ENCODE results near the gene SFN.

Gene SFN

GRCh38 chr1:26882696-26883463 is 19.9 kb downstream of the SFN start:
- Histone ChIP-seq H3K9ac (ENCODE audit: low read length) (no peak overlapping the region), H3K4me1 (ENCODE audit: control insufficient read depth, insufficient read depth, low read length) (peaks cover under 1% of the 10 kb centered on the region), H3K36me3 (ENCODE audit: control insufficient read depth, insufficient read depth, low read length) (peaks cover 21% of the 10 kb centered on the region), H3K9me3 (ENCODE audit: control insufficient read depth, low read length) (no peaks in the 10 kb centered on the region), H3K4me3 (ENCODE audit: low read length) (no peak overlapping the region), H3K27me3 (ENCODE audit: control insufficient read depth, insufficient read depth, low read length) (no peaks in the 10 kb centered on the region)

- Histone ChIP-seq H3K9me3 (ENCODE audit: control insufficient read depth, low read length) (no peaks in the 10 kb centered on the region), H3K9ac (ENCODE audit: low read length) (no peak overlapping the region), H3K4me1 (ENCODE audit: control insufficient read depth, insufficient read depth, low read length) (peaks cover 23% of the 10 kb centered on the region), H3K36me3 (ENCODE audit: control insufficient read depth, insufficient read depth, low read length) (peaks cover 21% of the 10 kb centered on the region), H3K4me3 (ENCODE audit: low read length) (no peak overlapping the region), H3K27me3 (ENCODE audit: control insufficient read depth, insufficient read depth, low read length) (no peaks in the 10 kb centered on the region)
These were observed 24.2 kb downstream of the SFN start for GRCh38 chr1:26887125-26887524.

GRCh38 chr1:26888231-26888630 is 25.3 kb downstream of the SFN start:
- peaks cover 13% of the 10 kb centered on the region for H3K36me3 ChIP-seq (ENCODE audit: control insufficient read depth, insufficient read depth, low read length)
- no peak overlapping the region for H3K9ac ChIP-seq (ENCODE audit: low read length)
- no peaks in the 10 kb centered on the region for H3K9me3 ChIP-seq (ENCODE audit: control insufficient read depth, low read length)
- H3K4me3 ChIP-seq (ENCODE audit: low read length), result no peak overlapping the region
- no peaks in the 10 kb centered on the region for H3K27me3 ChIP-seq (ENCODE audit: control insufficient read depth, insufficient read depth, low read length)
- H3K4me1 ChIP-seq (ENCODE audit: control insufficient read depth, insufficient read depth, low read length), result peaks cover 23% of the 10 kb centered on the region

GRCh38 chr1:26889551-26890466 is 26.9 kb downstream of the SFN start, which contains the start of gene GPN2:
GPN2 (minus strand) TSS chr1:26890283; CDS start chr1:26890096, 187 bp downstream.
- Histone ChIP-seq H3K27me3 (ENCODE audit: control insufficient read depth, insufficient read depth, low read length) (no peaks in the 10 kb centered on the region), H3K4me3 (ENCODE audit: low read length) (peak within 1 kb of the TSS; percentile 80), H3K36me3 (ENCODE audit: control insufficient read depth, insufficient read depth, low read length) (peaks cover 5% of the 10 kb centered on the region), H3K4me1 (ENCODE audit: control insufficient read depth, insufficient read depth, low read length) (peaks cover 23% of the 10 kb centered on the region), H3K9ac (ENCODE audit: low read length) (peak within 1 kb of the TSS; percentile 97), H3K9me3 (ENCODE audit: control insufficient read depth, low read length) (no peaks in the 10 kb centered on the region)

- Histone ChIP-seq H3K4me3 (ENCODE audit: low read length) (peak overlapping the region; percentile 80), H3K9me3 (ENCODE audit: control insufficient read depth, low read length) (no peaks in the 10 kb centered on the region), H3K36me3 (ENCODE audit: control insufficient read depth, insufficient read depth, low read length) (no peaks in the 10 kb centered on the region), H3K27me3 (ENCODE audit: control insufficient read depth, insufficient read depth, low read length) (no peaks in the 10 kb centered on the region), H3K9ac (ENCODE audit: low read length) (peak overlapping the region; percentile 97), H3K4me1 (ENCODE audit: control insufficient read depth, insufficient read depth, low read length) (peaks cover 23% of the 10 kb centered on the region)
These were observed 27.5 kb downstream of the SFN start for GRCh38 chr1:26890467-26890796.

- H3K9ac ChIP-seq (ENCODE audit: low read length), result no peak overlapping the region
- H3K36me3 ChIP-seq (ENCODE audit: control insufficient read depth, insufficient read depth, low read length), result no peaks in the 10 kb centered on the region
- no peaks in the 10 kb centered on the region for H3K9me3 ChIP-seq (ENCODE audit: control insufficient read depth, low read length)
- H3K4me3 ChIP-seq (ENCODE audit: low read length), result no peak overlapping the region
- H3K4me1 ChIP-seq (ENCODE audit: control insufficient read depth, insufficient read depth, low read length), result peaks cover 14% of the 10 kb centered on the region
- no peaks in the 10 kb centered on the region for H3K27me3 ChIP-seq (ENCODE audit: control insufficient read depth, insufficient read depth, low read length)
These were observed 31.3 kb downstream of the SFN start for GRCh38 chr1:26894263-26894662.

- no peaks in the 10 kb centered on the region for H3K36me3 ChIP-seq (ENCODE audit: control insufficient read depth, insufficient read depth, low read length)
- H3K27me3 ChIP-seq (ENCODE audit: control insufficient read depth, insufficient read depth, low read length), result no peaks in the 10 kb centered on the region
- no peaks in the 10 kb centered on the region for H3K9me3 ChIP-seq (ENCODE audit: control insufficient read depth, low read length)
- no peak overlapping the region for H3K4me3 ChIP-seq (ENCODE audit: low read length)
- peaks cover 11% of the 10 kb centered on the region for H3K4me1 ChIP-seq (ENCODE audit: control insufficient read depth, insufficient read depth, low read length)
- no peak overlapping the region for H3K9ac ChIP-seq (ENCODE audit: low read length)
These were observed 34.4 kb downstream of the SFN start for GRCh38 chr1:26897351-26897750.

- Histone ChIP-seq H3K4me1 (ENCODE audit: control insufficient read depth, insufficient read depth, low read length) (peaks cover 11% of the 10 kb centered on the region), H3K27me3 (ENCODE audit: control insufficient read depth, insufficient read depth, low read length) (no peaks in the 10 kb centered on the region), H3K9me3 (ENCODE audit: control insufficient read depth, low read length) (no peaks in the 10 kb centered on the region), H3K4me3 (ENCODE audit: low read length) (peak within 1 kb of the TSS; percentile 75), H3K36me3 (ENCODE audit: control insufficient read depth, insufficient read depth, low read length) (no peaks in the 10 kb centered on the region), H3K9ac (ENCODE audit: low read length) (peak within 1 kb of the TSS; percentile 95)
These were observed 37.3 kb downstream of the SFN start, which contains the start of gene GPATCH3 for GRCh38 chr1:26900001-26900814. GPATCH3 (minus strand) TSS chr1:26900467; CDS start chr1:26900442, 25 bp downstream.

- no peaks in the 10 kb centered on the region for H3K36me3 ChIP-seq (ENCODE audit: control insufficient read depth, insufficient read depth, low read length)
- peak overlapping the region; percentile 95 for H3K9ac ChIP-seq (ENCODE audit: low read length)
- peaks cover 16% of the 10 kb centered on the region for H3K4me1 ChIP-seq (ENCODE audit: control insufficient read depth, insufficient read depth, low read length)
- no peaks in the 10 kb centered on the region for H3K27me3 ChIP-seq (ENCODE audit: control insufficient read depth, insufficient read depth, low read length)
- no peaks in the 10 kb centered on the region for H3K9me3 ChIP-seq (ENCODE audit: control insufficient read depth, low read length)
- H3K4me3 ChIP-seq (ENCODE audit: low read length), result peak overlapping the region; percentile 75
These were observed 38.0 kb downstream of the SFN start for GRCh38 chr1:26900815-26901511.

- Histone ChIP-seq H3K27me3 (ENCODE audit: control insufficient read depth, insufficient read depth, low read length) (no peaks in the 10 kb centered on the region), H3K9ac (ENCODE audit: low read length) (no peak overlapping the region), H3K36me3 (ENCODE audit: control insufficient read depth, insufficient read depth, low read length) (no peaks in the 10 kb centered on the region), H3K9me3 (ENCODE audit: control insufficient read depth, low read length) (no peaks in the 10 kb centered on the region), H3K4me3 (ENCODE audit: low read length) (no peak overlapping the region), H3K4me1 (ENCODE audit: control insufficient read depth, insufficient read depth, low read length) (peaks cover 39% of the 10 kb centered on the region)
These were observed 44.3 kb downstream of the SFN start for GRCh38 chr1:26907071-26907917.

Data from mucosa of stomach (tissue), 1 donor.